Glomerular endothelial cell (primary cell): ENCODE data around the gene TMEM163. TPM values are rescaled to one million over a fixed set of nuclear protein-coding genes. Genes with fewer than 3 reads are reported as not detected.
"Not testable (repeated sequence)": the region's sequence is repeated elsewhere in the genome, so short reads cannot be mapped to it uniquely, and the experiment has no call there.

Experiments
- DNase-seq: peaks from one replicate; pipeline ENCODE4 v3.0.0-alpha.2; 2011; ENCODE audit warnings: low read depth, low spot score; ENCODE audit errors: extremely low read depth
- total RNA-seq: library from RNA; depleted of rRNA; stranded (reverse); fragments of >200 nt; gene quantifications from 2 replicates; pipeline ENCODE4 v1.2.3, GENCODE V29; 2015

The TMEM163 gene
- total RNA-seq, 1 donor from 2014 or later: 3.2 TPM

DNA sequence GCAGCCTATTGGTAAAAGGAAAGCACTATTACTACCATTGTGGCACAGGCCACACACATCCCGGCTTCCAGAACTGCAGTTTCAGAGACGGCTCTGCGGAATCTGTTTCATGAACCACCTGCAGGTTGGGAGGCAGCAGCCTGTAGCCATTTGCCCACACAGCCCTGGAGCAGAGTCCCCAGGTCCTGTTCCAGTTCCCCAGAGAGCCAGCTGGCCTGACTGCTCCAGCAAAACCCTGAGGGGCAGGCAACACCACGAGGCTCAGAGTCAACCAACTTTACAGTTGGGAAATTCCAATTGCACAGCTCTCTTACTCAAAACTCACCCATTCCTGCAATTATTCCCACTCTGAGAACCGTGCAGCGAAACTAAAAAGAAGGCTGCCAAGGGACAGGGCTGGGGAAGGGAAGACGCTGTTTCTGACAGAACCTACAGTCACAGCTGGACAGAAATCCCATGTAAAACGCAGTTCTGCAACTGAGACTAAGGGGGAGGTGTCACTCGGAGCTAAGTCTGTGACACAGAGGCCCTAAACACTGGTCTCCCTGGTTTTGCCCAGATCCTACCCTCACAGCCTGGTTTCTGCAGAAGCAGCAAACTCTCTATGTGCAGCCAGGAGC is 219.4 kb downstream of the TMEM163 start:
- DNase-seq: no peak

DNA sequence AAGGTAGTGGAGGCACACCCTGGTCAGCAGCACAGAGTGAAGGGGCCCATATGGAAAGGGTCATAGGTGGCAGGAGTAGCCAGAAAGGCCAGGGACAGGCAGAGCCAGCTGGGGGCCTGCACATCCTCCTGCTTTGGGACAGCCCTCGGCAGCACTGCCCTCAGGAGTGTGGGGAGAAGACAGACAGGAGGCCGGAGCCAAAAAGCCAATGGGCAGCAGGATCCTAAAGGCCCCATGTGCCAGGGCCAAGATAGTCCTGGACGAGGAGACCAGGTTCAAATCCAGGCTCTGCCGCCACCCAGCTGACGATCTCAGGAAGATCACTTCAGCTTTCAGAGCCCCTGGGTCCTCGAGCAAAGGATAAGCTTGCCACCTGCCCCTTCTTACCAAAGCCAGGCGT is 220.1 kb downstream of the TMEM163 start:
- DNase-seq: no peak

DNA sequence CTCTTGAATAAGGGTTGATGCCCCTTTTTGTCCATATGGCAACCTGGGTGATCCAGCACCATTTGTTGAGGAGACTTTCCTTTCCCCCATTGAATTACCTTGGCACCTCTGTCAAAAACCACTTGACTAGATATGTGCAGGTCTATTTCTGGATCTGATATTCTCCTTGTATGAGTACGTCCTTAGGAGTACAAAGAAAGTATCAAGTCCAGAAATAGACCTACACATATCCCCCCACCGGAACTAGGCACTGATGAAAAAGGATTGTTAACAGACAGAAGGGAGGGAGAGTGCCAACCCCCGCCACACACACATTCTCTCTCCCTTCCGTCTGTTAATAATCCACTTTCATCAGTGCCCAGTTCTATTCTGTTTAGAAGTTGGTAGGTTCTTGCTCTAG is 225.0 kb downstream of the TMEM163 start:
- no peak for DNase-seq

DNA sequence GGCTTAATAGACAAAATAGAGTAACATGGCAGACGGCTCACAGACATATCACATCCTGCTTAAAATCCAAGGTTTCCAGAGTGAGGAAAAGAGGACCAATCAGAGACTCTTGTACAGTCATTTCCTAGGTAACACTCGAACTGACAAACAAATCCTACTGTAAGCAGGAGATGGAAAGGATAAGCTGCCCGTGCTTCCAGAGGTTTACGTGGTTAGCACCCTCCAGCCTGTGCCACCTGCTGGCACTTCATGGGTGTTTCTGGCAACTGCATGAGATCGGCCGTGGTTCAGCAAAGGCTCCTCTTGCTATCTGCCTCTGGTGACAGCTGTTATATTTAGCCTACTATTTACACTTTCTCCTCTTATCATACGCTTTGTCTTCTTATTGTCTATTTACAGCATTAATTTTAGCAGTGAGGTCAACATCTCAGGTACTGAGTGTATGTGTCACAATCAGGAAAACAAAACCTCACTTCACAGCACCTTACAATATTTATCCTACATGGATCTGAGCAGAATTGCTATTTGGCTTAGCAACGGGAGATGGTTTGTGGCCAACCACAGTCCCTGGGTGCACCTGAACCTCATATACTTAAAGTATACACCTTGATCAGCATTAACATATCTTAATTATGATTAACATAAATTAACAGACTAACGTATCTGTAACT is 226.9 kb downstream of the TMEM163 start:
- DNase-seq: no peak

DNA sequence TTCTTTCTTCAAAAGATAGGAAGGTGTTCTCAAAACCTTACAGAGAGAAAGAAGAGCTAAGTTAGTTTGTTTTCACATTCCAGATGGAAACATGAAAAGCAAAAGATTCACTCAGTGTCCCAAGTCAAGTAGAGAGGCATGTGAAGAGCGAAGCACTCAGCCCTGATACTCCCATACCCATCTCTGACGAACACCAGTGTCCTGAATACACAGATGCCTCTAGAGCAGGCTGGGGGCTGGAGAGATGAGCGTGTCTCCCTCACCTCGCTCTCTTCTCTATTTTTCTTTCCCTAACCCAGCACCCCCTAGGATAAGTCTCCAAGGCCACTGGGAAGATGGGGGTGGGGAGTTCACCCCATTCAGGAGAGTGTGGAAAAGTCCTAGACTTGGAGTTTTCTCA is 227.8 kb downstream of the TMEM163 start:
- no peak for DNase-seq

DNA sequence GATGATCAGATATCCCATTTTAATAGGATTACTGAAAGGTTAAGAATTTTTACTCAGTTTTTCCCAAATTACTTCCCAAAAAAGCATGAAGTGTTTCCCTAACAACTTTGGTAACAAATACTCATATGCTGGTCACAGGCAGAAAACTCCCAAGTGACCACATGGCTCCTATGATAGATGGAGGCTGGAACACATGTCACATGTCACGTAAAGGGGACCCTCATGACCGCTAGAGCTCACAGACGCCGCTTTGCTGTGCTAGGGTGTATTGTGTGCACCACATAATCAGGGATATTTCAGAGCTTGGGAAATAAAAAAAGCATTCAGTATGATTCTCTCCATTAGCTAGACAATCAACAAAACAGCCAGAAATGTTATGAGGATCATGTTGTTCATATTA is 228.2 kb downstream of the TMEM163 start:
- no peak for DNase-seq

DNA sequence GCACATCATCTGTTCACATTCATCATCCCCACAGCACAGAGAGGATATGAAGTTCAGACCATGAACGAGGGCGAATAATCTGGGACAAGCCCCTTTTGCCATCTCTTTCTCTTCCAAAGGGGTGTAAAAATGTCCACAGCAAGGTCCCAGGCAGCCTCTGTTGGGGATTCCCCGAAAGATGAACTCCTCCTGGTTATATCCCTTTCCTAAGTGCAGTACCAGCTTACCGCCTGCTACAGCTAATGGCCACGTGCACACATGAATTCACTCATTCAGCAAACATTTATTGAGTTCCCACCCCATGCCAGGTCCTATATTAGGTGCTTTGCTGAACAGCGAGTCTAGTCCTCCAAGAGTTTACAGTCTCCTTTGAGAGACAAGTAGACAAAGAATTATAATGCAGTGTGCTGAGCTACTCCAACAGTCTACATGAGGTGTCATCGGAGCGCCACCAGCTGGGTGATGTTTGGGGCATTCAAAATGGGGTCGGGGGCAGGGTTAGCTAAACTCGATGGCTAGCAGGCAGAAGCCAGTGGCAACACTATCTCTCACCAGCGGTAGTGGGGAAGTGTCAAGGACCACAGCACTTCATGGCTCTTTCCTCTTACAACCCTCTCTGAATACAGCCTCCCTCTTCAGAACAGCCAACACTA is 228.9 kb downstream of the TMEM163 start:
- DNase-seq: no peak

DNA sequence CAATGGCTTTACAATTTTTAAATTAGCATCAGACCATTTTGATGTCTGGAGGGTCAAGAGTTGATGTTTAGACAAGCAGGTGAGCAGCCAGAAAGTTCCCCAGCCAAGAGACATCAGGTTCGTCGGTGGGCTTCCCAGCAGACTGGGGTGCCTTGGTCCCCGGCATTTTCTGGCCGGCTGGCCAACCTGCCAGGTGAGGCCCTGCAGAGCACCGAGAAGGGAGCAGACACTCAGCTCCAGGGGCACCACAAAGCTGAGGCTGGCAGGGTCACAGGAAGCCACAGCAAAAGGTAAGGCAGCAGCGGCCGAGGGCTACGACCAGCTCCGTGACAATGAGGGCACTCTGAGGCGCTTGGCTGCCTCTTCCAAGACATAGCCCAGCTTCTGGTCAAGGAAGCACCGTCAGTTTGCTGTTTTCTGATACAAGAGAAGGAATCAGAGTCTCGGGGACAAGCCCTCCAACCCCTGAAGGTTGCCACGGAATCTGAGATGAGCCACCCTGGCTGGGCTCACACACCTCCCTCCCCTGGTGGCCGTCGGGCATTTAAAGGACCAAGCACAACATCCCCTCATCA is 235.9 kb downstream of the TMEM163 start:
- no peak for DNase-seq

DNA sequence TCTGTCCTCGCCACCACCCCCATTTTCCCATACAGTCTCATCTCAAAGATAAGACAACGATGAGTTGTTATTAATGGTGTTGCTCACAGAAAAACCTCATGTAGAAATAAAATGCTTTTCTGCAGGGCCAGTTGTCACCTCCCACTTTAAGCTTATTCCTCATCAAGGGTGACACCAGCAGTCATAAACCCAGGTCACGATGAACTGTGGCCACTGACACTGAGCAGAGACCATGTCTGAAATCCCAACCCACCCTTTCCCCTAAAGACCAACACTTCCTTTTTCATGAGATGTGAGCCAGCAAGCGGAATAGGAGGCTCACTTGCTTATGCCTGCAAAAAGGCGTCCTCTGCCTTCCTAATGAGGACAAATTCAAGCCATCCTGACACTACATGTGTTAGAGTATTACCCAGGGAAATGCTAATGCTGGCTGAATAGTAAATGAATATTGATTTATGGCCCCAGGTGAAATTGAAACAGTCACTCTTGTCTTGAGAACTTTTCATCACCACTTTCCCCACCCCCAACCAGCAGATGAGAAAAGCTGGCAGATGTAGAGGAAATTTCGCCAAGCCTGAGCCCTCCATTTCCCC is 236.6 kb downstream of the TMEM163 start:
- DNase-seq: no peak

DNA sequence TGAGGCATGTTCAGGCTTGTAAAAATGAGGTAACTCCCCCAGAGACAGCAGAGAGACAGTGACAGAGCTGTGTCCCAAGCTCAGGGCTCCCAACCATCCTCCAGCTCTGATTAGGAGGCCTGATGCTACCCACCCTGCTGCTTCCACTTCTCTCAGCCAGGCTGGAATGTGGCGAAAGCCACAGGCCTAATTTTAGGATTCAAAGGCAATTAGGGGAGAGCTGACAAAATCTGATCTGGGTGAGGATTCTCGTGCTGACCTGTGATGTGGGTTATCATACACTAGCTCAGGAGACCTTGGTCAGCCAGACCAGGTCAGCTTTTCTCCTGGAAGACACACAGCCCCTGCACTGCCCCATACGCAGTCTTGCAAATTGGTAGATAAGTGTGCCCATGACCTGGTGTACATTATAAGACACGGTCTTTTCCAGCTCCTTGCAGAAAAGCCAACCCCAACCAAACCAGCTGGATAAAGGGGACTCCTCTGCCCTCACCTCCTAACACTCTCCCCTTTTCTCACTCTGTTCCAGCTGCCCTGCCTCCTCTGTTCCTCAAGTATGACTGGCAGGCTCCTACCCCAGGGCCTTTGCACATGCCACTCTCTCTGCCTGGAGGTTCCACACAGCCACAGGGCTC is 239.0 kb downstream of the TMEM163 start:
- no peak for DNase-seq

DNA sequence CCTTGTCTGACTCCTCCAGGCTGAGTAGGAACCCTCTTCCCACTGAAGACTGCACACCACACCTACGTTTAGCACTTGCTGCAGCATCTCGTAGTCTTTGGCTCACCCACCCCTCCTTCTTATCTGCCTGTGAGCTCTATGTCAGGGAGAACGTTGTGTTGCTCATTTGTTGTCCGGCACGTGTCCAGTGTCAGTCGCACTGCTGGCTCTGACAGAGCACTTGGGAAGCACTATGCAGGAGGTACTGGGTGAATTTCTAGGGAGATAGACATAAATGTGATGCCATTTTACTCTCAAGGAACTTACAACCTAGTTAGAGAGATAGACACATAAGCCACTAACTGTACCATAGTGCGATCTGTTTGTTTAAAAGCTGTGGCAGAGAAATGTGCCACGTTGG is 241.8 kb downstream of the TMEM163 start:
- not testable (repeated sequence) for DNase-seq

DNA sequence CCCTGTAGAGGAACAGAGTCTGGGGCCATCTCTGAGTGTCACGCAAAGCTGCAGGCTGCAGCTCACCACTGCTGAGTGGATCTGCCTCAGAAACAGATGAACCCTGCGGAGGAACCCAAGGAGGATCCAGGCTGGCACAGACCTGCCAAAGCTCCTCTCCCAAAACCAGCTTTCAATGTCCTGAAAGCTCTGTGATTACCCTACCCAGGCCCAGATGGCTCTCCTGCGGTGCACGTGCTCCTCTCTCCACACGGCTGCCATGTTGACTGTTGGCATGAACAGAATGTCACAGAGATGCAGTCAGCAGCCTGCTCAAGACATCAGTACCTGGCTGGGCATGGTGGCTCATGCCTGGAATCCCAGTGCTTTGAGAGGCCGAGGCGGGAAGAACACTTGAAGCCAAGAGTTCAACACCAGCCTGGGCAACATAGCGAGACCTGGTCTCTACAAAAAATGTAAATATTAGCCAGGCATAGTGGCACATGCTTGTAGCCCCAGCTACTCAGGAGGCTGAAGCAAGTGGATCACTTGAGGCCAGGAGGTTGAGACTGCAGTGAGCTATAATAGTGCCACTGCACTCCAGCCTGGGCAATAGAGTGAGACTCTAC is 248.1 kb downstream of the TMEM163 start:
- no peak for DNase-seq

DNA sequence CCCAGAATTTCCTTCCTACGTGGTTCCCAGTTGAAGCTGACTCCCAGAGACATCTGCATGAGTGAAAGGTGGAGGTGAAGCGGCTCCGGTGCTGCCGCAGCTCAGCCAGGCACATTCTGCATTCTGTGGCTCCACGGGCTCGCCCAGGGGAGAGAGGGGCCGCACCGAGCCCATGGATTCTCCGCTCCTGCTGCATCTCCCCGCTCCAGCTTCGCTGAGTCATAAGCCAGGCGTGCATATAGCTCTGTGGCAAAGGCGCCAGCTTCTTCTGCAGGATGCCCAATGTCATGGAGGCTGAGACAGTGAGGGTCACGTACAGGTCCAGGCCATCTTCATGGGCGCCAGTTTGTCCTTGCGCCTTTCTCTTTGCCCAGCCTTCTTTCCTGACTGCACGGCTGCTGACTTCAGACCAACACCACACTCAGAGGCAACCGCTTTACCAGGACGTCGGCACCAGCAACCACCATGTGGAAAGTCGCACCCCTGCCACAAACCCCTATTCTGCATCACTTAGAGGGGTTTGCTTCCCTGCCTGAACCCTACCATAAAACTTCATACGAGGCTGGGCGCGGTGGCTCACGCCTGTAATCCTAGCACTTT is 249.2 kb downstream of the TMEM163 start:
- no peak for DNase-seq

DNA sequence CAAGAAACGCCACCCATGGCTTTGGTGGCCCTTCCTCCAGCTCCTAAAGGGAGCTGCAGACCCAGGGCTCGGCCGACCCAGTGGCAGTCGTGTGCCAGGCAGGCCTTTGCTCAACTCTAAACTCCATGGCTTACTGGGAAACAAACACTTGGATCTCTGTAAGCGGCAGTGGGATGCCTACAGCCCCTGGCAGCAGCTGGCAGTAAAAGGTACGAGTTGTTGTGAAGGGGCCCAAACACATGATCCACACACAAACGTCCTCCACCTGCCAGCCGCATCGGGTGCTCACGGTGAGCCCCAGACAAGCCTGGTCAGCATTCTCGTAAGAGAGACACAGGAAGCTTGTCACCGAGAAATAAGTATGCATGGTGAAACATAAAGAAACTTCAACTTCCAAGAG is 250.0 kb downstream of the TMEM163 start:
- no peak for DNase-seq

DNA sequence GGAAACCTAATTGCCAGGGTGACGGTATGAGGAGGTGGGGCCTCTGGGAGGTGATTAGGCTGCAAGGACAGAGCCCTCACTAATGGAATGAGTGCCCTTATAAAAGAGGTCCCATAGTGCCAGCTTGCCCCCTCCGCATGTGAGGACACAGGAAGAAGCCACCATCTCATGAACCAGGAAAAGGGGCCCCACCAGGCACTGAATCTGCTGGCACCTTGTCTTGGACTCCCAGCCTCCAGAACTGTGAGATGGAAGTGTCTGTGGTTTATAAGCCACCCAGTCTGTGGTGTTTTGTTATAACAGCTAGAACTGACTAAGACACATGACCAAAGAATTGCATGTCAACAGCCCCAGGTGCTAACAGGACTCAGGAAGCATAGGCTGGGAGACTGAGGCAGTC is 250.6 kb downstream of the TMEM163 start:
- DNase-seq: no peak

DNA sequence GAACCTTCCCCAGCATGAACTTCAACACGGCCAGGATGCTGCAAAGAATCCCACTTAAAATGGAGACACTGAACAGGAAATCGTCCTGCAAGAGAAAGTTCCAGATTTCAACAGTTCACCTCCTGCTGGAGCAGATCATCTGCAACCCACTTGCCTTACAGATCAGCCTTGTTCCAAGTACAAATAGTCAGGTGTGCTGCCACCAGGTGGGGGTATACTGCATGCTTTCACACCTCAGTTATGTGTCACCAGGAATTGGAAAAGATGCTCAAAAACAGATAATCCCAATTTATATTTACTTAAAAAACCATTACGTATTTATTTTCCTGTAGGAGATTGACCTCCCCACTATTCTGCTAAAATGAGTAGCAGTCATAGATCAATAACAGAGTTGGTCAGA is 252.7 kb downstream of the TMEM163 start:
- no peak for DNase-seq

DNA sequence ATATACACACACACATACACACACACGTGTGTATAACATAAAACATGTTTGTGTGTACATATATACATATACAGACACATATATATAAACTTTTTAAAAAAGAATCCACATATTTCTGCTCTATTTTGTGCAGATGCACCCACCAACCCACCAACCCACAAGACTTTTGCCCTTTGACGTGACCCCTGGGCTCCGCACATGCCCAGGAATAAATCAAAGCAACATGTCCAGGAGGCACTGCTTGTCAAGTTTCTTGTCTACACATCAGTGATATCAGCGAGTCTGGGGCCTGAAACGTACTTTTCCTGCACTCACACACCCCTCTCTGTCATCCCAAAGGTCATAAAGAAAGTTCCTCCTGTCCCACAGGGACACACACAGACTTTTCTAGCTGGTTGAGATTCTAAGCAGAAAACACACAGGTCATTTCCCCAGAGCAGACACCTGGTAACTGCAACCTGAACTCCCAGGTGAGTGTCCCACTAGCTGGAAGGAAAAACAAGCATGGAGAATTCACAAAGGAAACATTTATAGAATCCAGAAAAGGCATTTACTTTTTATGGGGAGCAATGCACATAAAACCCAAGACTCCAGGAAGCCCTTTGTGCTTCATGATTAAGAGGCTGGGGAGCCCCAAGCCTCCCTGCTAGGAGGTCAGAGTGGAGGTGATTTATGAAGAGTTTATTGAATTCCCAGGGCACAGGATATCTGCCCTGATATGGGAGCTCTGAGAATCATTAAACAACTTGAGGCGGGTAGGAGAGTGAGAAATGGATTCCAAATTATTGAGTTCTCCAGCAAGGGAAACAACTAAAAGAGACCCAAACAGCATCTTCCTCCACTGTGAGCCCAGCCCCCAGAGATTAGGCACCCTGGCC is 253.3 kb downstream of the TMEM163 start:
- no peak for DNase-seq

DNA sequence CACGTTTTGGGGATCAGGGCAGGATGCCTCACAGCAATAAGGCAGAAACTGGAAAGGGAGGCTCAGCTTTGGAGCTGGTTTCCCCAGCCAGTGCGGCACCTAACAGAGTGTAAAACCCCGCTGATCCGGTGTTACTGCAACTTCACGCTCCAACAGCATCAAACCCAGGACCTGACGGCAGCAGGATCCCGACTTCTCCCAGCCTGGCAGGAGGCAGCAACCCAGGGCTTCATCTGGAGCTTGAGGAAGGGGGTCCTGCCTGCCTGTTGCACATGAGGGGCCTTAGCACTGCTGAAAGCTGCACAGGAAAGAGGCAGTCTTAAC is 255.1 kb downstream of the TMEM163 start:
- no peak for DNase-seq
